Stimulated activated CD4-positive, alpha-beta T cell treated with anti-CD3 and anti-CD28 coated beads, Interleukin-15, amount 100 ng/mL, for 1 hour (primary cell): Measurements from ENCODE around the gene TNIK.

ENCODE experiments used
- DNase-seq, 2 donors: peaks; one replicate each; pipeline ENCODE4 v3.0.0-alpha.2; 2020; ENCODE audit warnings: low read depth in 1 of 2, low spot score in 1 of 2

Gene TNIK

DNA sequence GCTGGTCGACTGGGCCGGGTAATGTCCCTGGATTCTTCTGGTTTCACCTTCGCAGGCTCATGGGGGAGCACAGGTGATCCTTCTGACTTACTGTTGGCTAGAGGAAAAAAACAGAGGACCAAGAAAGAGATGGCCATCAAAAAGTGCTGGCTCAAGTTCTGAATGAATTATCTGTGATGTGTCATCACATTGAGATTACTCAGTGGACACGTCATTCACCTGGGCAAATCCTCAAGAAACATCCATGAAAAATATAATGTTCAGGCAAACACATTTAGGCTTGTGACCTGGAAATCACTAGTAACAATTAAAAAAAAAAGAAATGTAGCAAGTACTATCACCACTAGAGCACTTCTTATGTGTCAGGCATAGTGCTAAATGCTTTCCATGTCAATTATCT, 352.1 kb downstream of the TNIK start:
- DNase-seq: no peak

DNA sequence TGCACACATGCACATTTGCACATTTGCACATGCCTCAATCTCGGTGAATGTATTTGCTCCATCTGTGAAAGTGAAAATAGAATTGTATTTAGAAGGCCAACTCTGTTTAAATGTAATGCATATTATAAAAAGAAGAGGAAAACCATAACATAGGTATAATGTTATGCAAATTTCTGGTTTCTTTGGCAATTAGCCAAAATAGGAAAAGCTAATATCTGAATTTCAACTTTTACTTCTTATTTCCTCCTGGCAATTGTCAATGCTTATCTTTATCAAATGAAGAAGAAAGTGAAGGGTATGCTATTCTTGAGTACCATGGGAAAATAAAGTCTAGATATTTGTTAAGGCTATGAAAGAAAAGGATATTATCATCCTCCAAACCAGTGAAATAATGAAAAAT, 357.0 kb downstream of the TNIK start:
- DNase-seq: no peak

DNA sequence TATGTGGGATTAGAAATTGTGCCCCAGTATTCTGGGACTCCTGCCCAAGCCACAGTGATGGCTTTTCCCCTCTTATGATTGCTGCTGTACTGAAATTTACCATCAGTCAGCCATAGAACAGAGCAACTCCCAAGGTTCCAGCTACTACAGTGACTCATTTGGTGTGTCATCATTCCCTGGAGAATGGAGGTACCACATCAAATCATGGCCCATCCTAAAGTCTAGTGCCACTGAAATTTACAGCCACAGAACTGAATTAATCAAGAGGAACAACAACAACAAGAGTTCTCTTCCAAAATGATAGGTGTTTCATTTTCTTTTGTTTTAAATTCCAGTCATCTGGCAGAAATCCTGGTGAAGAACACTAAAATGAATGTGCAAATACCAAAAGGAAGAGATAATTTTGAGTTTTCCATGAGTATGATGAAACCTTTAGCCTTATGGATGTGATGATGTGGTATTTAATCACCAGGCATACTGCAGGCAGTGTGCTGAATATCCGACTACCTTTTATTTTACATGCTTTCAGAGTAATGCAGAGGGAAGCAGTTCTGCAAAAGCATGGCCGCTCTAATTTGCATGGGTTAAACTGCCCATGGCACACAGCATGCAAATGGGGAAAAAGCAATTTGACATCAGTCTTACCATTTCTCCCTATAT, 358.1 kb downstream of the TNIK start:
- no peak for DNase-seq

DNA sequence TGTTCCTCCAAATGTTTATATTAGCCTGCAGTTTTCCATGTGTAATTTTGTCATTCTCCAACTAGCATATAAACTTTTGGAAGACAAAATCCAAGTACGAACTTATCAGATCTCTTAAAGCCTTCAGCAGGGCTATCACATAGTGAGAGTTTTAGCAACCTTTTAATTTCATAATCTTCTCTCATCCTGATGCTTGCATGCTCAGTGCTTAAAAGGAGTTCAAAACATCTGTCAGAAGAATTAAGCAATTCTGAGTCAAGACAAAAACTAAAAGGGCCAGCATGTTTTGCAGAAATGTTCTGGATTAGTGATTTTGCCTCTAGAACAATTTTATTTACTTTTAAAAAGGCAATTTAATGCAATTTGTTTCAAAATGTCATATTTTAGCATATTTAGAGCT, 360.3 kb downstream of the TNIK start:
- DNase-seq: no peak

DNA sequence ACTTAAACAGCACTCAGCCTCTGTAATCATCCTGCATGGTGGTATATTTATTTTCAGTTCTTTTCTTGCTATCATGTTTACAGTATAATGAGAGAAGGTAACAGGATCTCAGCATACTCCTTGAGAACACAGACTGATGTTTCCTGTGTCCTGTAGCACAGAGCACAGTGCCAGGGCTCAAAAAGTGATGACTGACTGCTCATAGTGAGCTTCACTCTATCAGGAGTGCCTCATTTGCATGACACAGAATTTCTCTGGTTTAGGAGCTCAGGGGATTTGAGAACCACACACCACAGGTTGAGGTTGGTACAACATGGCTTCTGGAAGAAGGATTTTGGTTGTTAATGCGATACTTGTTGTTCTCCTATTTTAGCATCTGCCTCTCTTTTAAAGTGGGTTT, 365.1 kb downstream of the TNIK start:
- no peak for DNase-seq

DNA sequence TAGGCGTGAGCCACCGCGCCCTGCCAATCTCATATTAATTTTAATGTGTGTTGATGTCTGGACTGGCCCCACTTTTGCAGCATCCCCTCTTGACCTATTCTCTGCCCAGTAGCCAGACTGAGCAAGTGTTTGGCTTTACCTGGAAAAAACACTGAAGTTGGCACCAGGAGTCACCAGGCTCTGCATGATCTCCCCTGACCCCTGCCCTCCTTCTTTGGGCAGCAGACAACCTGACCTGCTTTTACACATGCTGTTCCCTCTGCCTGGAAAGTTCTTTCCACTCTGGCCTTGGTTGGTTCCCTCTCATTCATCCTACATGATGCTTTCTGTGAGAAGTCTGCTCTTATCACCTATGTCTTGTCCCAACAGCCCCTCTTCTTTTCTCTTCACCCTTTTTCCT, 365.8 kb downstream of the TNIK start:
- no peak for DNase-seq

DNA sequence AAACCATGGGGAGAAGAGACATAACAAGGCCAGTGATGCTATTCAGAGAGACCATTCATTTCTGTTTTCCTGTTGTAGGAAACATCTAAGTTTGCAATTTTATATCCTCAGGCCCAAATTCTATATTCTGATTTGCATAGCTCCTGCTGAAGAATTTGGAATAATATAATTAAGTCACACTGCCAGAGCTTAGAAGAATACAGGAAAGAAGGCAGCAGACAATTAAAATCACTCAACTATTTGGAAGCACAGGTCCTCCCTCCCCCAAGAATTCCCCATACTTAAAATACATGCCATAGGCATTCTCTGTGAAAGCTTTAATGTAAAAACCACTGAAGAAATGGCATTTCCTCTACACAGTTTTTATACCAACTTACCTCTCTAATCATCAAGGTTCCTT, 366.7 kb downstream of the TNIK start:
- no peak for DNase-seq

DNA sequence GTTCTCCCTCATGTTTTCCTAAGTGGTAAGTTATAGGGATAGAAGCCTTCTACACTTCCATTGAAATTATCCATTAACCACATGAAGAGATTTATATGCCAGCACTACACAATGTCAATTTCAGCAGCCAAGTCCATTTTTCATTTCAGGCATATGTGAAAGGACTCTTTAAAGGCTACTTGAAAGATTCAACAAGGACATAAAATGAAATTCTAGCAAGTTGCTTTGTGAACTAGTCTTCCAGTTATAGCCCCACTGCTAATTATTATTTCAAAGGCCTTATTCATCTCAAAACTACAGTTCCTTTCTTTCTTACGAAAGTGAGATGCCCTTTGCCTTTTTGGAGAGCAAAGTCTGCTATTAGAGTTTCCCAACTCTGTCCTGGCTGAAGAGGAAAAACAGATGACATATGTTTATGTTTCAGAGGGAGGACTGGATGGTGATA, 367.7 kb downstream of the TNIK start:
- DNase-seq: no peak

DNA sequence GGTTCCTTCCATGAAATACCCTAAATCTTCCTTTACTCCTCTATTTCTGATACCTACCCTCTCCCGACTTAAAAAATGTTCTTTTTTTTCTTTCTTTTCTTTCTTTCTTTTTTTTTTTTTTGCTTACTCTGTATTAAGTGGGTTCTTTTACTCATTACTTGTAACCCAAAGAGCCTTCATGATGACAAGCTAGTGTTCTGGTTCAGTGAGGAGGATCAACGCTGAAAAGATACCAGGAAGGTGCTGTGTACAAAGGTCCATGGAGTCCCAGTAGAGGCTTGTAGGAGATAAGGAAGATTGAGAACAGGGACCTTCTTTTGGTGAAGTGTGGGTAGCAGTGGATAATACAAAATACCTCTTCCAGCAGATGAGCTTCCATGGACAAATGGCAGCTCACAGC, 369.9 kb downstream of the TNIK start:
- DNase-seq: no peak

DNA sequence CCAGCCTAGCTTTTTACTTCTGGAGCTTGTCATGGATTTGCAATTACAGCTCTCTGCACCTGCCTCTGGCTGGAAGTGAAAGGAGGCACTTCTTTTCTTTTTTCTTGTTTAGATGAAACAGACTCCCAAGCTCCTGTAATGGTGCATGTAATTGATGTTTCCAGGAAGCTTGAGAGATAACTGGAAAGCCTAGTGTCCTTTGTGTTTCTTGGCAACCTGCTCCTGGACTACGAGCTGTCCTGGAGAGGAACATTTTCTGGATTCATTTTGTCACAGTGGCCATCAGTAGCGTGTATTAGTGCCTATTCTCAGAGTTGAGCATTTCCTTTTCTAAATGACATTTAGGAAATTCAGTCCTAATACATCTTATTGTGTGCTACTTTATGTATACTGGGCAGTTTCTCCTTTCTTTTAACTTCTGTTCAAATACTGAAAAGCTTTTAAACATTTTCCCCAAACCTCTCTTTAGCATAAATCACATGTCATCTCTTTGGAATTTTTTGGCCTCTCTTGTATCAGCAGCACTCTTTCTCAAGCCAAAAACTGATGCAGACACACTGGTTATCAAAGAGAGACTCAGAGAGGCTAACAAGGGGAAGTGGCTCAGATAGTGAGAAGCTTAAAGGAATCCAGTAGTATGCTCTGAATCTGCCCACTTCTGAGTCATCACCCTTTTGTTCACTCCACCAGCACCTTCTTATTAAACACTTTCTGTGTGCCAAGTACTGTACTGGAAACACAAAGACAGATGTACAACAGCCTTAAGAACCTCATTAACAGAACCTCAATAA, 371.0 kb downstream of the TNIK start:
- no peak for DNase-seq

DNA sequence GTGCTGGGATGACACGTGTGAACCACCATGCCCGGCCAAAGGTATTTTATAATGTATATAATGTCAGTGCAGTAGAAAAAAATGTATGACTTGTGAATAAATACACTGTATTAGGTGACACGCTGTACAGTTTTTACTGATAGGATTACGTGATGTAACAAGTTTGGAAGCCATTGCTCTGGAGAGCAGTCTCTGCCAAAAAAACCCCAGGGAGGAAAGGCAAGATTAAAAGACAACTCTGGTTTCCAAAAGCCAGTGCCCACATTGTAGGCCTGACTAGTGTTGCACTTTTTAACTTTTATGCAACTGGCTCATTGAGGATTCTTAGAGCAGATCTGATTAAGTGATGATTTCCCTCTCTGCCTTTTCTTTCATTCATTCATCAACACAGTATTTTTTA, 371.7 kb downstream of the TNIK start:
- DNase-seq: no peak

DNA sequence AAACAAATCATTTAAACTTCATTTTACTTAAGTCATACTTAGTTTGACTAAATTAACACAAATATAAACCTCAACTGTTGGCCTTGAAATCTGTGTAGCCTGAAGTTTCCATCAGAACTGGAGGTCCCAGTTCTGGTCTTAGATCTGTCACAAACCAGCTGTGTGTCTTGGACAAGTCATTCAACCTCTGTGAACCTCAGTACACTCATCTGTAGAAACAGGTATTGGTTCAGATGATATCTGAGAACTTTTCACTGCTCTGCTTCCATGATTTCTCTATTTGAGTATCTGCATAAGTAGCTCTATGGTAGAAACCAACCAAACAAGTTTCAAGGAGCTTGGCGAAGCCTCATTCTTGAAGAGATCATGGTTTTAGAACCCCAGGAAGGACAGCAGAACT, 373.3 kb downstream of the TNIK start:
- DNase-seq: no peak

DNA sequence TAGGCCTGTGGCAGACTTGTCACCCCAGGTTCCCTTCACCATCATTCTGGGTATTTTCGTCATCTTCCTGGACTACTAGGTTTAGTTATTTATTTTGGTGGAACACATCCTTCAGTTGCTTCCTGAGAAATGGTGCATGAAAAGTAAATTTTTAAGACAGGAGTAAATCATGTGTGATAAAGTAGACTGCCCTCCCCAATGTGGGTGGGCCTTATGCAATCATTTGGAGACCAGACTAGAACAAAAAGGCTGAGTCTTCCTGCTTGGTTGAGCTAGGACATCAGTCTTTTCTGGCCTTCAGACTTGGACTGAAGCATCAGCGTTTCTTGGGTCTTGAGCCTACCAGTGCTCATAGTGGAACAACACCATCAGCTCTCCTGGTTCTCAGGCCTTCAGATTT, 382.9 kb downstream of the TNIK start:
- no peak for DNase-seq

DNA sequence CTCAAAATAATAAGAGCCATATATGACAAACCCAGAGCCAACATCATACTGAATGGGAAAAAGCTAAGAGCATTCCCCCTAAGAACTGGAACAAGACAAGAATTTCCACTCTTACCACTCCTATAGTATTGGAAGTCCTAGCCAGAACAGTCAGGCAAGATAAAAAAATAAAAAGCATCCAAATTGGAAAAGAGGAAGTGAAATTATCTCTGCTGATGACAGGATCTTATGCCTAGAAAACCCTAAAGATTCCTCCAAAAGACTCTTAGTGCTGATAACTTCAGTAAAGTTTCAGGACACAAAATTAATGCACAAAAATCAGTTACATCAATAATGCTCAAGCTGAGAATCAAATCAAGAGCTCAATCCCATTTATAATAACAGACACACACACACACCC, 387.8 kb downstream of the TNIK start:
- DNase-seq: no peak

DNA sequence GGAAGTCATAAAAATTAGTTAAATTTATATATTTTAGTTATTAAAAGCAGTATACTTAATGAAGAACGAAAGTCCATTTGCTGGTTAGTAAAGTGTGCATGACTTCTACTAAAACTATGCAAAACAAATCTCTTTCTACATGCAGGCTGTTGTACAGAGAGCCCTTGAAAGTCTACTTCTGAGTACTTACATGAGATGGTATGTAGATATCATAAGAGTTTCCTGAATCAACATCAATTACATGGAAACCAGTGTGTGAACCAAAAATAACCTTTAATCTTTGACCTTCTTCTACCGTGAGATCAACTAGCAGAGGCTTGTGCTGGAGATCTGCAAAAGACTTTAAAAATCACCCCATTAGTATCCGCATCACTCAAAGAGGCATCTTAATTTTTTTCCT, 391.5 kb downstream of the TNIK start:
- no peak for DNase-seq

DNA sequence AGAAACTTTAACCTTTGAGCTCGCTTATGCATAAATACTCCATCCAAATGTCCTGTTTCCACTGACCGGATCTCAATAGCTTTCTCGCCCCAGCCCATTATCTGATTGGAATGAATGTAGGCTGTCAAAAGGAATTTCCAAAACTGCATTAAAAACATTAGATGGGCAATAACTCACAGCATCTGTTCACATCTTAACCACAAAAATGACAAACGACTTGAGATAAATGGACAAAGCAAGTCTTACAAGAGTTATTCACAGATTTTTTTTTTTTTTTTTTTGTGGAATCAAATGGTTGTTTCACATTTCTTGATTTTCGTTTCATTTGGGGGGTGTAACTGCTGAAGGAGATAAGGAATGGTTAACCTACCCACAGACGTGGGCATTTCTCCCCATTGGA, 394.0 kb downstream of the TNIK start:
- no peak for DNase-seq

DNA sequence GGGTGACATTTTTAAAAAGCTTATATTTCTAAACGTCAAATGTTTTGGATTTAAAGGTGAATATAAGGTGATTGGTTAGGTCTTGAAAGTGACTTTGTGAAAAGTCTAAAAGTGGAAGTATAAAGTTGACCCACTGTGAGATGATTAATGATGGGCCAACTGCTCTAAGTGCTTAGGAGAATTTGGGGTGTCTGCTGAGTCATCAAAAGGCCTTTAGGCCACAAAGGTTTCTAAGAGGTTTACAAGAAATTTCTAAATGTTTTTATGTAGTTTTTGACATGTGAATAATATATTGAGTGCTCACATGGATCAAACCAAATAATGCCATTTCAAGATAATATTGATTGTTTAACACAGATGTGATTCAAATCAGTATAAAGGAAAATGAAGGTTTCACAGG, 394.5 kb downstream of the TNIK start:
- DNase-seq: no peak

DNA sequence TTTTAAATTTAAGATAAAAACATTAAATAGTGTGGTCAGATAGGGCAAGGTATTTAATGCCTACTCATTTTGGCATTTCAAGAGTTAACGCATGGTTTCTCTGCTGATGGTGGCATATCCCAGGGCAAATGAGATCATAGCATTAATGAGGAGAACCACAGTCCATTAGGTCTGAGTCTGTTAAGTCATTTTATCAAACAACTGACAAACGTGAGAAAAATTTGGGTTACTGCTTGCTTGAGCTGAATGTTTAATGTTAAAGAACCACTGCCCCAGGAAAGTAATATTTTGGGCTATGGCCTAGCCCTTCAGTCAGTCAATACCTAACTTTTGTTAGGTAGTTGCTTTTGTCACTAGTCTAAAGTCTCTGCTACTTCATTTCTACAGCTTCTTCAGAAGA, 395.7 kb downstream of the TNIK start:
- no peak for DNase-seq

DNA sequence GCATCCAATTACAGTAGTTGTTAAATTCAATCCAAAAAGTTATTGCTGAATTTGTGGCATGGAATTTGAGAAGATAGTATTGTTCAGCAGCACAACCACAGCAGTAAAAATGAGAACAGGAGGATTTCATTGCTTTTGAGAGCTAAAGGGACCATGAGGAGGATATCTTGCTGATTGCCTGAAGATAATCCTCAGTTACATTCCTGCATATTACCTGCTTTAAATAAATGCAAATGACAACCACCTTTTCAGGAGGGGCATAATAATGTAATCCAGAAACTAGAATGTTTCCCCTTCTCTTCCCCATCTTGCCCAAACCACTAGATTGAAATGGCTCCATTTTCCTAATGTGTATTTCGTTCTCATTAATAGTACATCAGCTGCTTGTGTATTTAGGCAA, 398.5 kb downstream of the TNIK start:
- no peak for DNase-seq

DNA sequence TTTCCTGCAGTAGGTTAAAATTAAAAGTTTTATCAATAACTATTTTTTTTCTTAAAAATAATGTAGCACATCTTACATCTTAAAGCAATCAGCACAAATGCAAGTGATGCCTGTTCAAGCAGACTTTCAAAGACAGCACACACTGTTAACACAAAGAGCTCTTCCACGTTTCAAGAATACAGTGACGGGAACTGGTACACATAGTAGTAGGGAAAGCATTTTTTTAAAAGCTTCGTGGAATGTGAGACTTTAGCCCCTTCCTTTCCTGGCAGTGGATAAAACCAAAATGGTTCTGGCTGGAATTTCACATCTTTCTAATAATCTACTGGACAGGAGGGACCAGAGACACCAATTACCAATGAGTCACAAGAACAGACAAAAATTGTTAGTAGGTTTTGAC, 400.2 kb downstream of the TNIK start:
- no peak for DNase-seq

DNA sequence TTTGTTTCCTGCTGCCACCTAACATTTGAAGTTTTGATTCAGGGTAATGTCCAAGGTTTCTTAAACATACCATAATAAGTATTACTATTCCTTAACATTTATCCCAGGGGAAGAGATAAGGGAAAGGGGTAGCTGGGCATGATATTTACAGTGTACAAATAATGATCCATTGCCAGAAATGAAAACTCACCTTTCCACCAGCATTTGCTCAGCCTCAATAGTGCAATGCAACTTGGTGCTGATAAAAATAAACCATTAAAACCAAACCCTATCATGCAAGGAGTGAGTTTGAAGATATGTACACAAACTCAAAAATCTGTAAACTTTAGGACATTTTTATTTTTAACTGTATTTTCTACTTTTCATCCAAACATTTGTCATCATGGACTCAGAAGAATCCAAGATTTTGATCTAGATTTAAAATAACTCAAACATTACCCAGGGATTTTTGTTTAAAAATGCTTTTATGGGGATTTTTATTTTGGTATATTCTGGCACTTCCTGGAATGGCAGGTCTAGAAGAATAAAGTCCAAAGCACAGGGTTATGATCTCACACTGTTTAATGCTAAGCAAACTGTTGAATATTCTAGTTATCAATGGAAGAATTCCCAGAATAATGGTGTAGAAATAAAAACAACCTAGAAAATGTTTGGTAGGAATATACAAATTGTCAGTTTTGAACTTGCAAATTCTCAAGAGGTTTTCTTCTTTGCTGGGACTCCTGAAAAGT, 401.2 kb downstream of the TNIK start:
- DNase-seq: no peak

DNA sequence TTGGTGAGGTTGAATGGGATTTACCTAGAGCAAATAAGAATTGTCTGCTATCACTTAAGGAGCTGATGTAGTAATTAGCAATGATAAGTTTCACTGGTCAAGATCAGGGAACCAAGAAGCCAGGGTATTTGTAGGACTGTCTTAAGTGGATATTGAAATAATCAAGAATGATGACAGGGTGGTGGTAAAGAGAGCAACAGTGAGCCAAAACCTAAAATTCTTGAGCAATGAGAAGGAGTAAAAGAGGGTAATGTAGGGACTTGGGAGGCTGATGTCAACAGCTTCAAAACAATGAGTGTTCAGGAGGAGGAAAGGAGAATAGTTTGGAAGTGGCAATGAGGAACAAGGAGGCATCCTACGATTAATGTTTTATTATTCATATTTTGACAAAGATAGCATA, 402.1 kb downstream of the TNIK start:
- DNase-seq: no peak
